NCI-H774 (cell line): ENCODE data around the gene EN1.

Source experiments
- DNase-seq: peaks from one replicate; lab custom pipeline; 2025; lab: John Stamatoyannopoulos, UW

Gene EN1

DNA sequence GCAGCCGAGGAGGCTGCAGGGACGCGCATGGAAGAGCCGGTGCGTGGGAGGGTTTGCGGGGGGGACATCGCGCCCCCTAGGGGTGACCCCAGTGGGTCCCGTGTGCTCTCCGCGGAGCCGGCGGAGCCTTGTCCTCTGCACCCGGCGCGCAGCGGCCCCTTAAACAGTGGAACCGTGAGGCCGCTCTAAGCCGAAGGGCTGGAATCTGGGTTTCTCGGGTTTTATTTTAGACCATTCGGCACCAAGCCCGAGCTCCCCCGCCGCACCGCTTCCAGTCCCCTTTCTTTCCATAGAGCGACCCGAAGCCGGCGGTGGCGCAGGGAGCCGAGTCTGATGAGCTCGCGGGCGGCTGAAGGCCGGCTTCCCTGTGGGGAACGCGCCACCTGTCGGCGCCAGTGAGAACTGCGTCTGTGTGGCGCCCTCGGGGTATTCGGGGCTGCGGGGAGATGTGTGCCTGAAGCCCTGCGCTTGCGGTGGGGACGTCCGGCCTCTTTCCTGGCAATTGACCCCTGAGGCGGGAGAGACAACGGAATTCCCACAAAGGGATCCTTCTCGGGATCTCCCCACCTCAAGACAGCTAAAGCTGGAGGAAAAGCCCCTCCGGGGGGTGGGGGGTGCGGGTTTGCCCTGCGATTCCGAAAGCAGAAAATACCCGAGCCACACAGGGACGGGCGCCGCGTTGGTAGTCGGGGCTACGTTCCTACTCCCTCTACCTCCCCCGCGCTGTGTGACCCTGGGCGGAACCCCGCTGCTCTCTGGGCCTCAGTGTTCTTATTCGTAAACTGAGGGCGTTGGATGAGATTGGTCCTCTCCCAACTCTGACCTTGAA is 8.2 kb upstream of the EN1 start:
- peak; percentile 61 for DNase-seq

GRCh38 chr2:118854507-118855345 is 7.3 kb upstream of the EN1 start:
- no peak for DNase-seq

- no peak for DNase-seq
Measured at GRCh38 chr2:118853651-118854291, 6.3 kb upstream of the EN1 start.

- DNase-seq = no peak
Measured at GRCh38 chr2:118853129-118853640, 5.7 kb upstream of the EN1 start.

- DNase-seq = no peak
Measured at GRCh38 chr2:118852605-118853128, 5.2 kb upstream of the EN1 start.

DNA sequence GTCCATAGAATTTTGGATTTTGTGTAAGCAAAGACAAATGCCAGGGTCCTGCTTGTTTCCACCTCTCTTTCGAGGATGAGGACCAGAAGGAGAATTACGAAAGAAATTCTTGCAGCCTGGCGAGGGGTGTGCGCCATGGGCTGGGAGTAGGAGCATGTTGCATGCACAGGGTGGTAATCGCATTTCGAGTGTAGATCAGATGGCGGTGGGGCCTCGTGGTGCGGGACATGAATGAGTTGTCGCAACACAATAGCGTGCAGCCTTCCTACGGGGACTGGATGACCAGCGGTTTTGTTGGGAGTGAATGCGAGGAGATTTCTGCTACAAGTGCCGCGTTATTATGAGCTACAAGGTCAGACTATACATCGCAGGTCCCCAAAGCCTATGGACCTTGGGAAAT is 4.2 kb upstream of the EN1 start:
- no peak for DNase-seq

- DNase-seq = no peak
Measured at GRCh38 chr2:118850901-118851415, 3.5 kb upstream of the EN1 start.

DNA sequence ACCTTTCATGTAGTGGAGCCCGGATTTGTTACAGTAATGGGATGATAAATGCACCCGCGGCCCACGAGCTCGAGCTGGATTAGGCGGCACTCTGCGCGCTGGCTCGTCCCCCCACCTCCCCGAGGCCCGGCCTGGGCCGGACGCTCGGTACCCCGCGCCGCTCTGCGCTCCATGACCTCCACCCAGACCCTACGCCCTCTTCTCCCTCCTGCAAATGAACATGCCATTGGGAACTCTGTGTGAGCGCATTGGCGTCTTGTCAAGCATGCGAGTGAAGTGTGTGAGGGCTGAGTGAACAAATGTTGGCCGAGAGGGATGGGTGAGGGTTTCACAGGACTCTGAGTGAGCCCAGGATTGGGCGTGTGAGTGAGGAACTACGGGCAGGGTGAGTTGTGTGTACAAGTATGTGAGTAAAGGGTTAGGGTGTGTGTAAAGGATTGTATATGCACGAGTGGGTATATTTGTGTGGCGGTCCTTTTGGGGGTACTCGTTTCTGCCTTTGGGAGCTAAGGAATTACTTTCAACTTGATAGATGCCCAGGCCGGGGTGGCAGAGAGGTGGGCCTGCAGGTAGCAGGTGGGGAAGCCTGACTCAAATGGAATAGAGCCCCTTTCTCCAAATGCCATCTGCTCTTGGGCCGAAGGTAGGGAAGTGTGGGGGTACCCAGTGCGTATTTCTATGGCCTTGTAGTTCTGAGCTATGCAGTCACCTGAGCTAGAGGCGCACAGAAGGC is 2.9 kb upstream of the EN1 start:
- no peak for DNase-seq

GRCh38 chr2:118849226-118850167 is 2.0 kb upstream of the EN1 start:
- no peak for DNase-seq

GRCh38 chr2:118848381-118849225 is 1.2 kb upstream of the EN1 start:
- no peak for DNase-seq

DNA sequence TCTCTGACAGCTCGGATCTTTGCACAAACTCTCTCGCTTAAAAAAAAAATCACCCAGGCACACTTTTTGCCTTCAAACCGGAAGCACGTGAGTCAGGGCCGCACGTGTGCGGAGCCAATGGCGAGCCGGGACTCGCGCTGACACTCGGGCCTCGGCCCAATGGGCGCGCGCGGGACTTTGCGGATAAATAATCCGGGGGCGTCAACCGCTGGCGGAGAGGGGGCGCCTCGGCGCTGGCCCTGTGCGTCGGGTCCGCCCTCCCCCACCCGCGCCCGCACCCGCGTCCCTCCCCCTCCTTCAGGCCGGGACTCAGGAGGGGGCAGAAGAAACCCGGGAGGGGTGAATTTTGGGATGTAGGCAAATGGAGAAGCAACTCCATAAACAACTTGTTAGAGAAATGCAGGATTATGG is 319 bp upstream of the EN1 start:
- no peak for DNase-seq

- DNase-seq = no peak
Measured at GRCh38 chr2:118846442-118846952, 951 bp downstream of the EN1 start.

GRCh38 chr2:118845522-118846441 is 1.7 kb downstream of the EN1 start:
- DNase-seq = no peak

DNA sequence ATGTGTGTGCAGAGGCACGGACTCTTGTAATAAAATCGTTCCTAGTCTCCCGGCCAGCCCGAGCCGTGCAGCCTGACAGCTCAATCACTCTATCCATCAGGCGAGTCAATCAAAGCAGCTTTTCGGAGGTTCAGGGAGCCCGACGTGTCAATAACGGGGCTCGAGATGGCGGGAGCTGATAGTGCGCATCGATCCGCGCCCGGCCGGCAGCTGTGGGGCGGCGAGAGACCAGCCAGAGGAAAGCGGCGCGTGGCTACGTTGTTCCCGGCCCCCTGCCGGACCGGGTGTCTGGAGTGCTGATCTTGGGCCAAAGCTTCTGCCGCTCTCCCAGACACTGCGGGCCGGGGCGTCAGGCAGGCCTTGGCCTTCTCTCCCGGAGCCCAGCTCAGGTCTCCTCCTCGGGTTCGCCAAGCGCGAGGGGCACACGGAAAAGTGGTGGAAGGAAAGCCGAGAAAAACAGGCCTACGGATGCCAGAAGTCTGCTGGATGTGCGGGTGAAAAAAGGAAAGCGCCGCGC is 2.4 kb downstream of the EN1 start:
- DNase-seq = no peak

GRCh38 chr2:118844261-118845004 is 3.0 kb downstream of the EN1 start:
- no peak for DNase-seq

DNA sequence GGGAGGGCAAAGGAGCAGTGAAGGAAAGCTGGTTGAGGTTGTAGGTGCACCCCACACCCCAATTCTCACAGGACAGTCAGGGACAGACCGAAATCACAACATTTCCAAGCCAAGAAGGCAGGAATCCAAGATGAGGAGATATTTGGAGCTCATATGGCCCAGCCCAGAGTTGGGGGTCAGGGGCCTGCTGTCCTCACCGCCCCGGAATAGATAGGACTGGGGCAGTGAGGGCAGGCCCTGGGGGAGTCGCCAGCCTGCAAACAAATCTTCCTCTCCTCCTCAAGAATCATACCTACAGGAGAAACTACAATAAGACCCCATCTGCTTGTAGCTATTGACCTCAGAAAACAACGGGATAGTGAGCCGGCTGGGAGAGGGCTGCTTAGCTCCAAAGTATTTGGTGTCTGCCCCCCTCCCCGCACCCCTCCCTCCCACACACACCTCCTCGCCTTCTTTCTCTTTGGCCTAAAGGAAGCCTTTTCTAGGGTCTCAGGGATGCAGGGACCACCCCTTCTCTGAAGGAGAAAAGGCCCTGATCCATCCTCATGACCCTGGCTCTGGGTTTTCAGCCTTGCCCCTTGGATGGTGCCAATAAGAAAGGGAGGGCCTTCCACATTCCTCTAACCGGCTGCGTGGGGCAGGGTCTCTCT is 3.8 kb downstream of the EN1 start:
- DNase-seq = no peak
